HG02970 (cell line): ENCODE results near the gene ARHGDIG.

Experiments used
- ATAC-seq: cut with Tn5 transposase; IDR thresholded peaks from one replicate; pipeline ENCODE4 v1.9.1; 2021; ENCODE audit warnings: mild to moderate bottlenecking, moderate library complexity, moderate number of reproducible peaks; ENCODE audit not compliant: unreplicated experiment, low FRiP score

ARHGDIG gene

DNA sequence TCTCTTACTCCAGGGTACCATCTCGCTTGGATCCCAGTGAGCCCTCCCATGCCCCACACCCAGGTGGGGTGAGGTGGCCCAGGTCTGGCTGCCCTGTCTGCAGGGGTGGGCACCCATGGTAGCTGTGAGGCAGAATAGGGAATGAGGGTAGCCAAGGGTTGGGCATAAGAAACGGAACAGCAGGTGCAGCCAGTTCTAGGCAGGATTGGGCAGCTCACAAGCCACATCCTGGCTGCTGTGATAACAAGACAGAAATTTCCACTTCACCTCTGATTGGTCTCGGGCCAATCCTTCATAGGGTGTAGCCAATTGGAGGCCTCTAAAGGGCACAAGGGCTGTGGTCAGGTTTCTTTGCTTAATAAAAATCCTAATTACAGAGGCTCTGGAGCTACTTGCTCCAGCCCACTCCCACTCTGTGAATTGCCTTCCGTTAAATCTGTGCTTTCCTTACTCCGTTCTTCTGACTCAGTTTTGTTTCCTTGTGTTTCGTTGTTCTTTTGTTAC is 1.5 kb upstream of the ARHGDIG start:
- no peak for ATAC-seq

DNA sequence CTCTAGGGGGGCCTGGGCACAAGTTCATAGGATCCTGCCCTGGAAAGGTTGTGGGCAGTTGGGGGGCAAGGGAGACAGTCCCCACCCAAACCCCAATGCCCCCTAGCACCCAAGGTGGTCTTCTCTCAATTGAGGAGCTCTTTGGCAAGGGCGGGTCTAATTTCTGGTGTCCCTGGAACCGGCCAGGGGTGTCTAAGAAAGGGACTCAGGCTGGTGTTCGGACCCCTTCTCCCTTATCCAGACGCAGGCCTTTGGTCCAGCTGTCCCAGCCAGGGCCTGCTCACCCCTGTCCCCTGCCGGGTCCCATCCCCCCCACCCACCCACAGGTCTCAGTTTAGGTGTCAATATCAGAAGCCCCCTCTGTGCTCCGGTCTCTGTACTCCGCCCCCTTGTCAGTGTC is 860 bp upstream of the ARHGDIG start:
- ATAC-seq, result no peak

DNA sequence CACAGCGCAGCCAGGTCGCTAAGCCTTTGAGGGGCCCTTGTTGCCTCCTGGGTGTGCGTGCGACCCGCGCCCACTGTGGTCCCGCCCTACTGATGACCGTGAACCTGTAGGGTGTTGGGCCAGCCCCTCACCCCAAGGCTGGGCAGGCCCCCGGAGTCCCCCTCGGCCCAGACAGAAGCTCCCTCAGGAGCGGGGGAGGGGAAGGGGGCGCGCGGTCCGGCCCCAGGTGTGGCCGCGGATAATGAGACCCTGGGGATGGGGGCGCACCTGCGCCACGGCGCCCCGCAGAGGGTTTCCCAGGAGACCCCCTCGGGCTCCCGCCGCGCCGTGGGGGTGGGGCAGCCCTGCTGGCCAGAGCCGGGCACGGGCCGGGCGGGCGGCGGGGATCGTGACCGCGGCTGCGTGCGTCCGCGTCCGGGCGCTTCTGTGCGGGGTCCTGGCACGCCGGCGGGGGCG is 358 bp upstream of the ARHGDIG start:
- ATAC-seq, result no peak

DNA sequence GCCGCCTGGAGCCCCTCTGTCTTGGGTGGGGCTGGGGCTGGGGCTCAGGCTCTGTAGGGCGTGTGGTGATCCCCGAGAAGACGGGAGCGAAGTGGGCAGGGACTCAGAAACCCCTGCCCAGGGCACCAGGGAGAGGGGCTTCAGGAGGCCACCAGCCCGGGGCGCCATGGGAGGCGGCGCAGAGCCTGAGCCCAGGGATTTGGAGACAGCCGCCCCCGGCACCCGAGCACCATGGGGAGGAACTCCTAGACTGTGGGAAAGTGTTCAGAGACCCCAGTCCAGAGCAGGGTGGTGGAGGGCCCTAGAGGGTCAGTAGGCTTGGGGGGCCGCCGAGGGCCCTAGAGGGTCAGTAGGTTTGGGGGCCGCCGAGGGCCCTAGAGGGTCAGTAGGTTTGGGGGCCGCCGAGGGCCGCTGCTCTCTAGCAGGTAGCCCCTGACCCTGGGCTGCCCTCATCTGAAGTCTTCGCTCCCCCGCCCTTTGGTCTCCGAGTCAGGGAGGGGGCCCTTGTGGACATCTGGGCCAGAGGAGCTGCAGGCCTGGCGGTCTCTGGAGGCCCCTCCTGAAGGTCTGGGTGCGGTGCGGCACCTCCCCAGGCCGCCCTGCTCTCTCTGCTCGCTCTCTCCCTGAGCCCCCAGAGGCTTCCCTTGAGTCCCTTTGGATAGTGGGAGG is 734 bp downstream of the ARHGDIG start:
- no peak for ATAC-seq

DNA sequence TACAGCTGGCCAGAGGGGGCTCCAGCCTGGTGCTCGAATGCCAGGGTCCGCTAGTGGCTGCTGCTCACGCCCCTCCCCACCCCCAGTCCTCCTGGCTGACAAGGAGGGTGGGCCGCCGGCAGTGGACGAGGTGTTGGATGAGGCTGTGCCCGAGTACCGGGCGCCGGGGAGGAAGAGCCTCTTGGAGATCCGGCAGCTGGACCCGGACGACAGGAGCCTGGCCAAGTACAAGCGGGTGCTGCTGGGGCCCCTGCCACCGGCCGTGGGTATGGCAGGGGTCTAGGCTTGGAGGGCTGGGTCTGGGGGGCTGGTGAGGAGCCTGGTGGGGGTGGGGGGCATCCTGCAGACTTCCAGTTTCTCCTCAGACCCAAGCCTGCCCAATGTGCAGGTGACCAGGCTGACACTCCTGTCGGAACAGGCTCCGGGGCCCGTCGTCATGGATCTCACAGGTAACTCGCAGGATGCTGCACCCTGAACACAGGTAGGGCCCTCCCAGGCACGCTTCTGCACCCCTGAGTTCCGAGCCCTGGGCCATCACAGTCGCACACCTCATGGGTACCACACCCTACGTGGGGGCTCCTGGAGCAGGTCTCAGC is 1.4 kb downstream of the ARHGDIG start:
- no peak for ATAC-seq

DNA sequence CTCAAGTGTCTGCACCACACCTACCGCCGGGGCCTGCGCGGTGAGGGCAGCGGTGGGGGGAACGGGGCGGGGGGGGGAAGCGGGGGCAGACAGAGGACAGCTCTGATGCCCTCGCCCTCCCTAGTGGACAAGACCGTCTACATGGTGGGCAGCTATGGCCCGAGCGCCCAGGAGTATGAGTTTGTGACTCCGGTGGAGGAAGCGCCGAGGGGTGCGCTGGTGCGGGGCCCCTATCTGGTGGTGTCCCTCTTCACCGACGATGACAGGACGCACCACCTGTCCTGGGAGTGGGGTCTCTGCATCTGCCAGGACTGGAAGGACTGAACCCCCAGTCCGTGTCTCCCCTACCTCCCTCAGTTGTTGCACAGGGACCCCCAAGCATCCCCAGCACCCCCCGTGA is 2.1 kb downstream of the ARHGDIG start:
- no peak for ATAC-seq

DNA sequence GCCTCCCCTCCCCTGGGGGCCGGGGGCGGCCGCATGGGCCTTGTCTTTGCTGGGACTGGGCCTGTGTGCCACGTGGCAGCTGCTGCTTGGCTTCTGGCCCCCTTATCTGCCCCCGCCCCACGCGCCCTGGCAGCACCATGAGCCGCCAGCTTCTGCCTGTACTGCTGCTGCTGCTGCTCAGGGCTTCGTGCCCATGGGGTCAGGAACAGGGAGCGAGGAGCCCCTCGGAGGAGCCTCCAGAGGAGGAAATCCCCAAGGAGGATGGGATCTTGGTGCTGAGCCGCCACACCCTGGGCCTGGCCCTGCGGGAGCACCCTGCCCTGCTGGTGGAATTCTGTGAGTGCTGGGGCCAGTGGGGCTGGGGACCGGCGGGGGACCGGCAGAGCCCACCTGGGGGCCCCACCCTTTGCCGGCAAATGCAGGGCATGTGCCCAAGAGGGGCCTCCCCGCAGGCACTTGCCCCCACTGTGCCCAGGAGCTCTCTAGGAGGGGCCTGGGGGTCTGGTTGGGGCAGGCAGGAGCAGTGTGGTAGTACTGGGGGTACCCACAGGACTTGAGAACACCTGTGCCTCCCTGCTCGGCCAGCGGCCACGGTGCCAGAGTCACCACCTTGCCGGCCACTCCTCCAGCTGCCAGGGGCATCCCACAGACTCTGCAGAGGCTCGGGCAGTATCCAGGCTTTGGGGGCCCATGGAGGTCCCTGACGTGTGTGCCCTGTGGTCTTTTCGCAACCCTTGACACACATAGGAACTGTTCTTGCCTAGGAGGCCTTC is 2.8 kb downstream of the ARHGDIG start, which contains the start of gene PDIA2:
PDIA2 (plus strand) TSS at position 132 of the 773 bp plus-strand sequence; CDS start at position 138, 6 bp downstream.
- ATAC-seq, result no peak

DNA sequence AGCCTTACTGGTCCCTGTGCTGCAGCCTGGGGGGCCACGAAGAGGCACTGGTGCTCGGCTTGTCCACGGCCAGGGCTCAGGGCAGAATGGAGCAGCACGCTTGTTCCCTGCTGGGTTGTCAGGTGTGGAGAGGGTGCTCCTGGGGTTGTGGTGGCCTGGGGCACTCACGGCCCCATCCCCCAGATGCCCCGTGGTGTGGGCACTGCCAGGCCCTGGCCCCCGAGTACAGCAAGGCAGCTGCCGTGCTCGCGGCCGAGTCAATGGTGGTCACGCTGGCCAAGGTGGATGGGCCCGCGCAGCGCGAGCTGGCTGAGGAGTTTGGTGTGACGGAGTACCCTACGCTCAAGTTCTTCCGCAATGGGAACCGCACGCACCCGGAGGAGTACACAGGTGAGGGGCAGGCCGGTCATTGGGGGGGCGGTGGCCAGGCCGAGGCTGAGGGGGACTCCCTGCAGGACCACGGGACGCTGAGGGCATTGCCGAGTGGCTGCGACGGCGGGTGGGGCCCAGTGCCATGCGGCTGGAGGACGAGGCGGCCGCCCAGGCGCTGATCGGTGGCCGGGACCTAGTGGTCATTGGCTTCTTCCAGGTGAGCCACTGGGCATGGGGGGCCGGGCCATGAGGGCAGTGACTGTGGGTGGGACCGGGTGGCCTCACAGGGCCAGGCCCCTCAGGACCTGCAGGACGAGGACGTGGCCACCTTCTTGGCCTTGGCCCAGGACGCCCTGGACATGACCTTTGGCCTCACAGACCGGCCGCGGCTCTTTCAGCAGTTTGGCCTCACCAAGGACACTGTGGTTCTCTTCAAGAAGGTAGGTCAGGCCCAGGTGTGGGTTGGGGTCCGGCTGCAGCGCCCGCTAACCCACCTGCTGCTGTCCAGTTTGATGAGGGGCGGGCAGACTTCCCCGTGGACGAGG is 4.1 kb downstream of the ARHGDIG start:
- ATAC-seq, result no peak

DNA sequence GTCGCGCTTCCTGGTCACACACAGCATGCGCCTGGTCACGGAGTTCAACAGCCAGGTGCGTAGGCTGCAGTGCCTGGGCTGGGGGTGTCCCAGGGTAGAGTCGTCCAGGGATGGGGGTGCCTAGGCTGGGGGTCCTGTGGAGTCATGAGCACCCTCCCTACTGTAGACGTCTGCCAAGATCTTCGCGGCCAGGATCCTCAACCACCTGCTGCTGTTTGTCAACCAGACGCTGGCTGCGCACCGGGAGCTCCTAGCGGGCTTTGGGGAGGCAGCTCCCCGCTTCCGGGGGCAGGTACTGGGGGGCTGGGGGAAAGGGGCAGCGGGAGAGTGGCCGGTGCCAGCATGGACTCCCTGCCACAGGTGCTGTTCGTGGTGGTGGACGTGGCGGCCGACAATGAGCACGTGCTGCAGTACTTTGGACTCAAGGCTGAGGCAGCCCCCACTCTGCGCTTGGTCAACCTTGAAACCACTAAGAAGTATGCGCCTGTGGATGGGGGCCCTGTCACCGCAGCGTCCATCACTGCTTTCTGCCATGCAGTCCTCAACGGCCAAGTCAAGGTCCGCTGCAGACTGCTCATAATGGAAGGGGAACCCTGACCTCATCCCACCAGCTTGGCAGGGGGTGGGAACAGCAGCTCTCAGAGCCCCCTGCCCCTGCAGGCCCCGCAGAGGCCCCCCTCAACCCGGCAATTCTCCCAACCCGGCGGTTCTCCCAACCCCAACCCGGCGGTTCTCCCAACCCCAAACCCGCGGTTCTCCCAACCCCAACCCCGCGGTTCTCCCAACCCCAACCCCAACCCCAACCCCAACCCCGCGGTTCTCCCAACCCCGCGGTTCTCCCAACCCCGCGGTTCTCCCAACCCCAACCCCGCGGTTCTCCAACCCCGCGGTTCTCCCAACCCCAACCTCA is 5.0 kb downstream of the ARHGDIG start:
- ATAC-seq, result no peak

DNA sequence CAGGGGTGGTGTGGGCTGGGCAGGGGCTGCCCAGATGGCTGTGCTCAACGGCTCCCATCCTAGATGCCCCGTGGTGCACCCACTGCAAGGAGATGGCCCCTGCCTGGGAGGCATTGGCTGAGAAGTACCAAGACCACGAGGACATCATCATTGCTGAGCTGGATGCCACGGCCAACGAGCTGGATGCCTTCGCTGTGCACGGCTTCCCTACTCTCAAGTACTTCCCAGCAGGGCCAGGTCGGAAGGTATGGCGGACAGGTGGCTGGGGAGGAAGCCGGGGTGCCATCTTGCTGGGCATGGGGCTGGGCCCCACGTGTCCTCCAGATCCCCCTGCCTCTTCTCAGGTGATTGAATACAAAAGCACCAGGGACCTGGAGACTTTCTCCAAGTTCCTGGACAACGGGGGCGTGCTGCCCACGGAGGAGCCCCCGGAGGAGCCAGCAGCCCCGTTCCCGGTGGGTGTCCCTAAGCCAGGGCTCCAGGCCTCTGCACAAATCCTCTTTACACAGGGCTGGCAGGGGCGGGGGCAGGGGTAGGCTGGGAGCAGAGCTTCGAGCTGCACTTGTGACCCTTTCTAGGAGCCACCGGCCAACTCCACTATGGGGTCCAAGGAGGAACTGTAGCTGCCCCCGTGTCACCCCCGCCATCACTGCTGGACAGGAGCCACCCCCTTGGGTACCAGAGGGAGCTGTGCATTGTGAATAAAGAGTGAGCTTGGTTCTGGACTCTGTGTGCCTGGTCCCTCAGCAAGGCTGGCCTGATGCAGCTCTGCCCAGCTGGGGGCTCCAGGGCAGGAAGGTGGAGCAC is 6.3 kb downstream of the ARHGDIG start:
- no peak for ATAC-seq

DNA sequence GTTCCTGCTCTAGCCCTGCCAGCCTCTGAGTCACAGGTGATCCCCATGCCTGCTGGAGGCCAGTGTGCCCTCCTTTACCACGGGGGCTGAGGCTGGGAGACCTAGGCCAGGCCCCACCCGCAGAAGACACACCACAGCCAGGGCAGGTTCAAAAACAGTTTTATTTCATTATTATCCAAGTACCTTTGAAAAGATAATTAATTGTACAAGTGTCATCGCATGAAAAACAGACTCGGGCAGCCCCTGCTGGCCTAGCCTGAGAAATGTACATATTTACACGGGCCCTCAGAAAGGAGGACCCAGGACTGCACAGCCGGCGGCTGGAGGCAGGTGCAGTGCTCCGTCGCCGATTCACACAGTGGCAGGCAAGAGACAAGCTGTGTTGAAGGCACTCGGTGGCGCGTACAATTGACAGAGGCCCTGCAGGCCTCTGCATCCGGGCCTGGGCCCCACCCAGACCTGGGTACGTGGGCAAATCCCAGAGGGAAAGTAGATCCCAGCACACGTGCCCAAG is 7.0 kb downstream of the ARHGDIG start:
- no peak for ATAC-seq

DNA sequence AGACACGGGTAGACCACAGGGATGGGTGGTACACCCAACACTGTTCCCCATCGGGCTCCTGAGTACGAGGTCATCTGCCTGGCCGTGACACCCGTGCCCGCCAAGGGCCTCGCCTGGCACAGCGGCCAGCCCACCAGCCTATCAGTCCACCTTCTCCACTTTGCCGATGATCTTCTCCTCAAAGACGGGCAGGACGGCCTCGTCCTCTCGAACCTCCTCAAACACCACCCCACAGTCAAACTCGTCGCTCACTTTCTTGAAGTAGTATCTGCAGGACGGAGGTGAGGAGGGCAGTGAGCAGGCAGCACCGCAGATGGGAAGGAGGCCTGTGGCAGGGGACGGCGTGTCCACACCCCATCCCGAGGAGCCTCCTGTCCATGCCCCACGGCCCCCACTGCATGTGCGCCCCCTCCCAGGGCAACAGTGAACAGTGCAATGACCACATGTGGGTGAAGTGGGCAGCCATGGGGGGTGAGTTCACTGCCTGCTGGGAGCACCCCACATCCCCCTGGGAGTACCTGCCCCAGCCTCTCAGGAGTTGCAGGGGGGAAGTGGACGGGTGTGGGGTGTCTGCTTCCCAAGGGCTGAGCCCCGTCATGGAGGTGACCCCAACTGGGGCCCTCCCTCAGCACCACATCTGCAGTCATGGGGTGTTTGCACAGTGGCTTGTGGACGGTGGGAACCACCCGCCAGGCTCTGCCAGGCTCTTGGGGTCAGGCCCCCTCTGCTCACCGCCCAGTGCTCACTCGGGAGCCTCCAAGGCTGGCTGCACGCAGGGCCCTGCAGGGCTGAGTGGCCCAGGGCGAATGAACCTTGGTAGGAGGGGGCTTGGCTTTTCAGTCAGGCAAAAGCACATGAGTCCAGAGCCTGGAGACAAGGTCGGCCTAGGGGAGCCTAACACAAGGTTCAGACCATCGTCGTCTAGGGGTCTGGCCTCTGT is 7.9 kb downstream of the ARHGDIG start:
- ATAC-seq, result no peak

DNA sequence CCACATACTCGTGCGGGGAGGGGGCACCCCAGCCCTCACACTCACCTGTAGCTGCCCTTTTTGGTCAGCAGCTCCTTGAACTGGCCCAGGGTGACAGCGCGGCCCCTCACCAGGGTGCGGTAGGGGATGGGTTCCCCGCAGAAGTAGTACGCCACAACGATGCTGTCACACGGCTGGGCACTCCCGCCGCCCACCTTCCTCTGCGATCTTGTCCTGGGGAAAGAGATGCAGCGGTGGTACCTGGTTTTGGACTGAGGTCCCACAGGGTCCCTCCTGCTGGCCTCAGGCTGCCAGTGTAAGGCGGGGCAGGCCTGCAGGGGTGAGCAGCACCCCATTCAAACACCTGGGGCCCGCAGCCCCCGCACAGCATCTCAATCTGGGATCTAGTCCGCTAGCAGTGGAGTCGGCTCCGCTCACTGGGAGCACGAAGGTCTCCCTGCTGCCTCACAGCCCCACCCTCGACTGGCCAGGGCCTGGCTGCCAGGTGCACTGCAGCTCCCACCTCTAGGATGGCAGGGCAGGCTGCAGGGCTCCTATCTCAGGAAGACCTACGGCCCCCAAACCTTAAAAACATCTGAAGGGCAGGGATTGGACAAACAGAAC is 9.1 kb downstream of the ARHGDIG start:
- no peak for ATAC-seq

DNA sequence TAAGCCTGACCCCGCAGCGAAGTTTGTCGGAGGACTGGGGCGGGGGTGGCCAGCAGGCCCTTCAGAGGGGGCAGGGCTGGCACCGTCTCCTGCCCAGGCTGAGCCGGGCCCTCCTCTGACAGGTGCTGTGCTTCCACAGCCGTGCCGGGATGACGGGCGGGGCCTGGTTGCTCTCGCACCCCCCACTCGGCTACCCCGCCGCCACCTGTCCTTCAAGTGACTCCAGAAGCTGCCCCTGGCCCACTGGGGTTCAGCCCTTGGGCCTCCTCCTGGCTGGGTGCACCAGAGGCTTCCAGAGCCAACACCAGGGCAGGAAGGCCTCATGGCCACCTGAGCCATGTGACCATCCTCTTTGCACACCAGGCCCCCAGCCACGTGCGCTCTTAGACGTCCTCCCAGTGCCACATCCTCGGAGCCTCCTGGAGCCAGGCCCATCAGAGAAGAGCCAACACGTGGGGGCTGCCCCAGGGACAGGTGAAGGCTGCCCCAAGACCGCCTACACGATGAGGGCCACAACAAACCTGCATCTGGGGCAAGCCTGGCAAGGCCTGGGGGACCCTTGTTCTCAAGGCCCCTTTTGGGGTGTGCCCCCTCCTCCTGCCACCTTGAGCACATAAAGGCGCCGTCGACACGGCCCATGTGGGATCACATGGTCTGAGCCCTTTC is 9.8 kb downstream of the ARHGDIG start:
- ATAC-seq, result no peak

DNA sequence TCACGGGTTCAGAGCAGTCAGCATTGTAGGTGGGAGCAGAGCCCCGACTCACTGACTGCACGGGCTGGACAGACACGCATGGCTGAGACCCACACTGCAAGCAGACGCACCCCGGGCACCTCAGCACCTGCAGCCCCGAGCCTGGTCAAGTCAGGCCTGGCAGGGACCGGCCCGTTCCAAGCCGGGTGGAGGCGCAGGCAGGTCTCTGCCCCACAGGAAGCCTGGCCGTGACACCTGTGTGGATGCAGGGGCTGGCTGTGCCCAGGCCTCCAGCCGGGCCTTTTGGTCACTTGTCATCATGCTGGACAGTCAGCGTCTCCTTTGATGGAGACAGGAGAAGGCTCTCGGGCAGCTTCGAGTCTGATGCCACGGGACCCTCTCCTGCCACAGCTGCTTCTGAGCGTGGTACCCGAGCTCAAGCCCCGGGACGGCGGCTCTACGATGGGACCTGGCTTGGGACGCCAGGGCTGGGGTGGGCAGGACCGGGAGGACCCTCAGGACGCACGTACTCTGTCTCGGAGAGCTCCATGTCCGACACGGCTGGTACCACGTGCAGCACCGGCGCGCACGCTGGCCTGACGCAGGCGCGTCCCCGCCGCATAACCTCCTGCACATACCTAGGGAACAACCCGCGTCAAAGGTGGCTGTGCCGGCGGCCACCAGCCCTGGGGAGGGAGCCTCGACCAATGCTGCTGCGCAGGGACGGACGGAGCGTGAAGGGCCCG is 10.5 kb downstream of the ARHGDIG start:
- no peak for ATAC-seq

DNA sequence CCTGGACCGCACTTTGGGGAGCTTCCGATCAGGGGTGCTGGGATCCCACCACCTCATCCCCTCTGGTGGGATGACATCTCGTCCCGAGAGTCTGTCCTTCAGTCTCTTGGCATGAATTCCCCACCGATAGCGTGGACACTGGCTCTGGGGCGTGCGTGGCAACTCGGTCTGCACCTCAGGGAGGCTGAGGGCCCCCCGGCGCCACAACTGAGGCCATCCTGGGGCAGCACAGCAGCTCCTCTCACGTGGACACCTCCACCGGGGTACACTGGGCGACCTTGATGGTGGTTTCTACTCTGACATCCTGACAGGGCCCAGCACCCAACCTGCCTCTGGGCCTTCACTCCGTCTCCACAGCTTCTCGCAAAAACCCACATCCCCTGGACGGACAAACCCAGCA is 11.1 kb downstream of the ARHGDIG start:
- no peak for ATAC-seq
